Mucosa of gallbladder (tissue), 1 donor: Measurements from ENCODE around the gene OR51E2. TPM values are rescaled to one million over a fixed set of nuclear protein-coding genes. Genes with fewer than 3 reads are reported as not detected.
"Not testable (repeated sequence)": the region's sequence is repeated elsewhere in the genome, so short reads cannot be mapped to it uniquely, and the experiment has no call there.

Experiments used
- DNase-seq: peaks from one replicate; pipeline ENCODE4 v3.0.0-alpha.2; 2020; ENCODE audit warnings: low spot score
- total RNA-seq: library from RNA; stranded (reverse); gene quantifications from one replicate; pipeline ENCODE4 v1.2.1, GENCODE V29; 2021
- donor health status: DM: no; HTN: no; CAD: no.

OR51E2 gene, protein sequence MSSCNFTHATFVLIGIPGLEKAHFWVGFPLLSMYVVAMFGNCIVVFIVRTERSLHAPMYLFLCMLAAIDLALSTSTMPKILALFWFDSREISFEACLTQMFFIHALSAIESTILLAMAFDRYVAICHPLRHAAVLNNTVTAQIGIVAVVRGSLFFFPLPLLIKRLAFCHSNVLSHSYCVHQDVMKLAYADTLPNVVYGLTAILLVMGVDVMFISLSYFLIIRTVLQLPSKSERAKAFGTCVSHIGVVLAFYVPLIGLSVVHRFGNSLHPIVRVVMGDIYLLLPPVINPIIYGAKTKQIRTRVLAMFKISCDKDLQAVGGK
- total RNA-seq = 0.63 TPM

DNA sequence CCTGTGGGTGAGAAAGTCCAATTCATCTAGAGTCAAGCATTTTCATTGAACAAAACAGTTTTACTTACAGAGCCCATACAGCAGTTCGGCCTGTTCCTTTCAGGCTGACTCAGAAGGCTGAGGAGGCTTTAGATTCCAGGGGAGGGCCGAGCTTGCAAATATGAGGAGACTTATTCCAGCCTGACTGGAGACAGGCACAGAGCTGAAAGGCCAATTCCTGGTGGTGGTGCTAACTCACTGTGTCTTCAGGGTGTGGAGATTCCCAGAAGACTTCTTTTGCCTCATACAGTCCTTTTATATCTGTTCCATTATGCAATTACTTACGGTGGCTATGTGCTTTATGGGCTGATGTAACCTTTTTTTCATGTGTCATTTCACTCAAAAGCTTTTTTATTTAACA, at the start of gene OR51E2:
Gene OR51E2 (minus strand): TSS at position 269 of the 400 bp plus-strand sequence. CDS start 15,142 bp downstream, outside the sequence.
- DNase-seq = no peak

DNA sequence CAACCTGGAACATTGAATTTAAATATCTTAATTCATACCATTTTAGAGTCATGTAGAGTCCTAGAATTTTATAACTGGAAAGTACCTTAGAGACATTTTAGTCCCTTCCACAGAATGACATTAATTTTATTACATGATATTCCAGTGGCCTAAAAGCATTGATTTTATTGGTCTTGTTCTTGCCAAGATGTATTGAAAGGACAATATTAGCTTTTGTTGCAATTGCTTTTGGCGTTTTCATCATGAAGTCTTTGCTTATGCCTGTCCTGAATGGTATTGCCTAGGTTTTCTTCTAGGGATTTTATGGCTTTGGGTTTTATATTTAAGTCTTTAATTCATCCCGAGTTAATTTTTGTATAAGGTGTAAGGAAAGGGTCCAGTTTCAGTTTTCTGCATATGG, 43.1 kb upstream of the OR51E2 start:
- DNase-seq = no peak

DNA sequence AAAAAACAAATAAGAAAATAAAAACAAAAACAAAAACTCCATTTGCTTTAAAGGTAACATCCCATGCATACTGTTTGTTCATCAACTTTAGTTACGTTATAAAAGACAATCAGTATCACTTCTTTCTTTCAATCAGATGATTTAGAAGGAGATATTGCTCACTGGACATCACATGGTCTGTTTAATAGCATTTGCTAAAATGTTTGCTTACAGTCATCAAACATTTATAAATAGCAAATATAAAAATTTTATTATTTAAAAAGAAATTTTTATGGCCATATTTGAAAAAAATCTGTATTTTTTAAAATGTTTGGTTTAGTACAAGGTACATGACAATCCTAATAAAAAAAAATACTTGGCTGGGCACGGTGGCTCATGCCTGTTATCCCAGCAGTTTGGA, 29.5 kb upstream of the OR51E2 start:
- DNase-seq = no peak

DNA sequence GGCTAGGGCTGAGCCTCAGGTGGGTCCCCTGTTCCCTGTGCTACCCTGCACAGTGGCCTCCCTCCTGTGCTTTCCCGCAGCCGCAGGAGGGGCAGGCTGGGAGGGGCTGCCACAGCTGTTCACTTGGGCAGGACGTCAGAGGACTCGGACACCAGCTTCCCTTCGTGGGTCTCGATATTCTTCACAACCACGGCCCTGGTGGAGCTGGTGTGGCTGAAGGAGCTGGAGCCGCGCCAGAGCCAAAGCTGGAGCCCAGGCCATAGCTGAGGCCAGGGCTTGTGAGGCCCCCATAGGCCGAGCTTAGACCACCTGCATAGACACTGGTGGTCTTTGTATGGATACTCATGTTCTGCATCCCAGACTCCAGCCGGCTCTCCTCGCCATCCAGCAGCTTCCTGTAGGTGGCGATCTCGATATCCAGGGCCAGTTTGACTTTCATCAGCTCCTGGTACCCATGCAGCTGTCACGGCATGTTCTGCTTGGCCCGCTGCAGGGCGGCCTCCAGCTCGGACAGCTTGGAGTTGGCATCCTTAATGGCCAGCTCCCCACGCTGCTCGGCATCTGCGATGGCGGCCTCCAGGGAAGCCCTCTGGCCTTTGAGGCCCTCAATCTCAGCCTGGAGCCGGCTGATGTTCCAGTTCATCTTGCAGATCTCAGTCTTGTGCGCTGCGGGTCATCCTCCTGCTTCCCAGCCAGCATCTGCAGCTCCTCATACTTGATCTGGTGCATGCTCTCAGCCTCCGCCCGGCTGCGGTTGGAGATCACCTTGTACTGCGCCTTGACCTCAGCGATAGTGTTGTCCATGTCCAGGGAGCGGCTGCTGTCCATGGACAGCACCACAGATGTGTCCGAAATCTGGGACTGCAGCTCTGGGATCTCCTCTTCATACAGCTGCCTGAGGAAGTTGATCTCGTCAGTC, 25.2 kb upstream of the OR51E2 start:
- not testable (repeated sequence) for DNase-seq

DNA sequence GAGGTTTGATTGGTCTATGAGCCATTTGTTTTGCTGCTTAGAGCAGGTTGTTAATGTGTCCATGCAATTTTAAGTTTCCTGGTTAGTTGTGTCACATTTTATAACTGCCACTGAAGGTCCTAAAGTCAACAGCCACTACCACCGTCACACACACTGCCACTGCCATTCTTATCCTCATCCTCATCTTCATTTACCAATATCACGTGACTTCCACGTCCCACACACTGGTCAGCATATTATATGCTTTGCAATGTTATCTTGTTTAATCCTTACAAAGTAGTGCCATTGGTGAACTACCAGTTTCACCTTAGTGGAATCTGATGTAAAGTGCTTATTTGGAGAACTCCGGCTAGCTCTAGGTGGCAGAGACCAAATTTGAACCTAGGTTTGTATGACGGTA, 16.6 kb upstream of the OR51E2 start:
- no peak for DNase-seq

DNA sequence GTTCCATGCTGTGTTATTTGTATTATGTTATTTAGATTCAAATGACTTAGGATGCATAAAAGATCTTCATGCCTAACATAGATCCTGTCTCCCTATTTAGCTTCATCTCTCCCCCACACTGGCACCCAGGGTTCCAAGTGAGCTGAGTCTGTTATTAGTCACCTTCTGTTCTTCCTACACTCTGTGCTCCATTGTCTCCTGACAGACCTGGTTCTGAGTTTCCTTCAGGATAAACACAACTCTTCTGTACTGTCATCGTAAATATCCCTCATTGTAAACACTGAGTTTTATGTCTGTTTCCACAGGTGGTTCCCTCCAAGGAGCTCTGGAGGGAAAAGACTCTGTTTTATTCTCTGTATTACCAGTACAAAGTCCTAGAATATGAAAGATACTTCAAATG, 15.6 kb upstream of the OR51E2 start:
- DNase-seq = no peak

DNA sequence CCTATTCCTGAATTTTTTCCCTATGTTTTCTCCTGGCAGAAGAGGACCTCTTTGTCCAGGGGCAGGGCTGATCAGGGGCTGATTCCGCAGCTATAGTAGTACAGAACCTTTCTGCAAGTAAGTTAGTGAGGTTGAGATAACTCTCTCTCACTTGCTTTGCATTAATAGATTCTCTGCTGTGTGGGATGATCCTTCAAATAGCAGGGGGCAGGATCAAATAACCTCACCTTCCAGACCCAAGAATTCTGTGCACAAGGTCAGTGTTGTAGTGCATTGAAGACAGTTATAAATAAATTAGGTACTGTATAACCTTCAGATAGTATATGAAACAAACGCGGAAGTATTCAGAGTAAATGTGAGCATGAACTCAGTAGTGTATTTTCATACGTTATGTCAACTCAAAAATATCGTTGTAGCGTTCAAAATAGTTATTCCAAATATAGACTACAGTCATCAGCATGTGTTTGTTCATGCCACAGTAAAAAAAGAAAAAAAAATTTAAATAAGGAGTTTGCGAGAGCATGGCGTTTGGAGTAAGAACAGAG, 7.2 kb upstream of the OR51E2 start:
- no peak for DNase-seq

DNA sequence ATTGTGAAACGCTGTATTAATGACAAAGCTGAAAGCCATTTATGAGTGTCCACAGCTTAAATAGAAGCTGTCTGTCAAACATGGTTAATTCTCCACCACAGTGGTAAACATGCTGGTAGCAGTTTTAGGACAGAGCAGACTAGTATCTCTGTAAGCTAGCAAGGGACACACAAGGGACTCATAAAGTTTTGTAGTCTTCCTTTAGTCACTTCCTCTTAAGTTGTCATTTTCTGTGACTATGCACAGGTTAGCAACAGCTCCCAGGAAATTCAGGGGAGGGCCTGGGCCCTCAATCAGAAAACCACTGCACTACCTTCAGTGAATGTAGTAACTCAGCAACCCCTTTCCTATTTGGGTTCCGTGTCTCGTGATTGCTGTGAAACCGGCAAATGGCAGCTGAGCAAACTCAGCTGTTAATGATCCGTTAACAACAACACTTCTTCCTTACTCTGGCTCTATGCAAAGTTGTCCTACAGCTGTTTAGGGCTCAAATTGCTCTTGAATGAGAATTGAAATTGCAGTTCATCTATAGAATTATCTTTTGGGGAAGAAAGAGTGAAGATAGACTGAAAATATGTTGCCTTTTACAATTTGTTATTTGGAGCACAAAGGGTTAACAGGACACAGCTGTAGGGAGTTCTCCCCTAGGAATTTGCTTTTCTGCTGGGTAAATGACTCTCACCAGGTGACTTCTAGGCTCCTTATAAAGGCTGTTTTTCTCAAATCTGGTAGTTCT, 6.6 kb upstream of the OR51E2 start, which contains the start of gene MMP26:
Gene MMP26 (plus strand): TSS at position 731 of the 736 bp plus-strand sequence.
- no peak for DNase-seq

DNA sequence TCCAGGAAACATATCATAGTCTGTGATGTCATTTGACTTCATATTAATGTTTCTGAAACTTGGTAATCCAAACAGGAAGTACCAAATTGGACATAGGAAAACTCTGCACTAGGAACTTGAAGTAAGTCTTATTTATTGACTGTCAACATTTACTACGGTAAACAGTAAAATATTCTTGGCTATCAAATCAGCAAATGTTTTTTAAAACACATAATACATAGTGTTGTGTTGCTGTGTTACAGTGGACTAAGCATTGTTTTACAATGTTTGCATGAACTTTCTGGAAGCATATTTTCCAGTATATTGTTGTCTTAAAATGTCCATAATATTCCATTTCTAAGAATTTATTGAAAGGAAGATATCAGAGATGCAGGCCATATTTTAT, 2.8 kb upstream of the OR51E2 start:
- DNase-seq = no peak

DNA sequence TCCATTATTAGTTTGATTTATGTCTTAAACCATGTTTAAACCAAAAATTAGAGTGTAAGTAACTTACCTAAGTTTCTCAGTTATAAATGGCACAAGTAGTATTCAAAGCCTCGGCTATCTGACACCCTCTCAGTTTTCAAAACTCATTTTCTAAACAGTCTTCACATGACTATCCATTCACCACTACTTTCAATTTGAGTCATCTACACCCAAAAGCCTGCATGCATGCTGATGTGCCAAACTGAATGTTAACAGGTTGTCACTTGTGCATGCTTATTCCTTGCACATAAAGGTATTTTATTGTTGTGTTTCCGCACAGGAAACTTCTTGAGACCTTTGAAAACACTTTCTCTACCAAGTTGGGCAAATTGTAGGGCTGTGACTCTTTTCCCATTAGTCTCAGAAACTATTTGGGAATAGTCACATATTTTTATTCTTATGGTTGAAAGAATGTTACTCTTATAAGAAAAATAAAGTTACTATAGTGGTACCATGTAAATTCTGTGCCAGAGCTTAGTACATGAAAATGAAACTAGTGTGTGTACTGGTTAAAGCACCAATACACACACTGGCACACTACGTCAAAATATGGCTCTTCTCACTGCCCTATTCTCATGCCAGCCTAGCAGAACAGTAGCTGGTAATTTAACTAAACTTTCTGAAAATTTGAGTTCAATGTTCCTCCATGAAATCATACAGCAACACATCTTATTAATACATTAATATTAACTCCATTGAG, 2.2 kb upstream of the OR51E2 start:
- no peak for DNase-seq

DNA sequence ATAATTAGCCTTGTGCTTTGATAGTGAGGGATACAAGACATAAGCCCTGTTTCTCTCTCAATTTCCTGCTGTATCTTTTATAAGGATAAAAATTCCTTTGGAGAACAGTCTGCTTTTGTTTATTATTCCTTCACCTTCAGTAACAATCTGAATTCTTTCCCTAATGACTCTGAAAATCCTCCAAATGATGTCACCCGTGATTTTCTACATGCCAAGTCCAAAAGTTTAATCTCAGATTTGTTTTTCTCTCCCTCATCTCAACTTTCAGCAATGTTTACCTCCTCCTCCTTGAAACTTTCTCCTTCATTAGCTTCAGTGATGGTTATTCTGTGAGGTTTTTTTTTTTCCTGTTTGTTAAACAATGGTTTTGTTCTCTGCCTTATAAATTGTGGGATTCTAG, 2.2 kb downstream of the OR51E2 start:
- DNase-seq = no peak

DNA sequence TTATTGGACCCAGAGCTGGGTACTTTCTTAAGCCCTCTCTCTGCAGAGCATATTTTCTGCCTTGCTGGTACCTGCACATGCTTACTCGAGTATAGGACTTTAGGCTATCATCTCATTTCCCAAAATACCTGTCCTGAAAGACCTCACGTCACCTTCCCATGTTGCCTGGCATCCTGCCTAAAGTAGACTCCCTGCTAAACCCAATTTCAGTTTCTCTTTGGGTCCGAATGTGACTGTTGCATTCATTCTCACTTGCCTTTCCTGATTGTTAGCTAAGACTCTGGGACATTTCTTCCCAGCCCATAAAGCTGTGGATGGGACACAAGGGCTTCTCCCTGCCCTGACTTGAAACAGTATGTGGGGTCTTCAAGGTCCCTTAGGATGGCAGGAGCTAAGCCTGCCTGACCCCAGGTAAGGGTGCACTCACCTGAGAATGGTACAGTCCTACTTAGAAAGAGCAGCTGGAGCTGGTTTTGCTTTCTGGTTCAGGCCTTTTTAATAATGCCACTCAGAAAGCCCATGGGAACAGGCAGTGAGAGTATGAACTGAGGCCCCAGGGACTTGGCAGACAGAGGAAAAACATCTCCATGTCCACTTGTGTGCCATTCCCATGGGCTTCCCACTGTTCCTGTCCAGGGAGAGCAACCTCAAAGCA, 12.9 kb downstream of the OR51E2 start:
- no peak for DNase-seq

DNA sequence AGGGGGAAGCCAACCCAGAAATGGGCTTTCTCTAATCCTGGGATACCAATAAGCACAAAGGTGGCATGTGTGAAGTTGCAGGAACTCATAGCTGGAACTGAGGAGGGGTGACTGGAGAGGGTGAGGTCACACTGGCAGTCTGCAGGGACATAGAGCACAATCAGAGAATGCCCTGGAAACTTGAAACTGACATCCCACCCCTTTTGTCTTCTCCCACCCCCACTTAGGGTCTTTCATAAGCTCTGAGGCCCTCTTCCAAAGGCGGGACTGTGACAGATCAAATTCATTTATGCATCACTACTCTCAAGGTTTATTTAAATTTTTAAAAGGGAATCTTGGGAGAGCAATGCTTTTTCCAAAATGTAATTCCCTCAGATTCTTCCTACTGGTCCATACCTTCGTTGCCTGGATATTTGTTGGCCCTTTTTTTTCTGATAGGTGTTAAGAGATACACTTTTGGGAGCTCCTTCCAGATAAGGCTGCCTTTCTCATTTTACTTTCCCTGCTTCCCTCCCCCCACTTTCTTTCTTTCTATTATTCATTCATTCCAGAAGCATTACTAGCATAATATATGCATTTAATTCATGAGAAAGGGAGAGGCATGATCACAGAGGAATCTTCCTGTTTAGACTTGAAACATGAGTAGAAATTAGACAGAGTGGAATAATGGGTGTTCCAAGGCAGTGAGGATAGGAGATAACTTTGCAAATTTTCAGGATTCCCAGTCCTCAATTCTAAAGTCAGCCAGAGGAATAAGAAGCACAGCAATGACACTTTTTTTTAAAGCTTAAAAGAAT, 14.8 kb downstream of the OR51E2 start:
- no peak for DNase-seq

DNA sequence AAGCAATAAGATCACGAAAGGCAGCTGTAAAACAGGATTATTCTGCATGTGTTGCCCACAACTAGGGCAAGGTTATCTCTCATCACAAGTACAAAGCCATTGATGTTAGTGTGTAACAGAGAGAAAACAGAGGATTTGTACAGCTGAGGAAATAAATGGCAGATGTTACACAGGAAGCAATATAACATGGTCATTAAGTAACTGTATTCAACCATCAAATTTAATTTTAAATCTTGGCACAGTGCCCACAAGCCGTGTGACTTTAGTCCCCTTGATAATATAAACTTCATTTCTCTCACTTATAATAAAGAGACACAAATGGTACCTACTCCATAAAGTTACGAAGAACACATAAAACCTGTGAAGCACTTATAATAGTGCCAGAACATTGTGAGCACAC, 17.3 kb downstream of the OR51E2 start:
- DNase-seq = no peak

DNA sequence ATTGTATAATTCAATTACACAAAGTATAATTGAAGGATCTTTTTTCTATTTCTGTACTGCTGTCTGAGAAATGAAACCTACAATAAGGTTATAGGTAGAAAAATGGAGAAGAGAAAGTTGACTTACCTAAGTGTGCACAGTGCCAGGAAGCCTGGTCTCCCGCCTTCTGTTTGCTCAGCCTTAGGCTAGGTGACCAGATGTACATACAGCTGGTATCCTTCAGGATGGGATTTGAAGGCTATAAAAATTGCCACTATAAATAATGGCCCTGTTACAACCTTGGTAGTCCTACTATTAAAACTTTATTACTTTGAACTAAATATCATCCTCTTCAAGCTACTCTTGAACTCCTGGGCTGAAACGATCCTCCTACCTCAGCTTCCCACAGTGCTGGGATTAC, 19.7 kb downstream of the OR51E2 start:
- DNase-seq = no peak

DNA sequence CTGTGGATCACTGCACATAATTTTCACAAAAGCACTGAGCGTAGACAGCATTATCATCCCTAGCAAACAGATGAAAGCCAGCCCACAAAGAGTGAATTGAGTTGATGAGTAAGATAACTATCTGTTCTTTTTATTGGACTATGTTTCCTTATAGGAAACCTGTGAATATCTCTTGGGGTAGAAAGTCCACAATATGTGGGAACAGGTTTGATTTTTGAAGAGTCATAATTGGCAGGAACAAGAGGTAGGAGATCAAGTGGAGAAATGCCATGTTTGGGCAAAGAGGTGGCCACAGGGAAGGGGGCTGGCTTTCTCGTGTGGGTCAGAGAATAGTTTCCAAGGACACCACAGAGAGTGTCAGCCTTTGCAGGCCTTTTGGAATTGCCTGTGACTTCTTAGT, 23.9 kb downstream of the OR51E2 start:
- DNase-seq = no peak

DNA sequence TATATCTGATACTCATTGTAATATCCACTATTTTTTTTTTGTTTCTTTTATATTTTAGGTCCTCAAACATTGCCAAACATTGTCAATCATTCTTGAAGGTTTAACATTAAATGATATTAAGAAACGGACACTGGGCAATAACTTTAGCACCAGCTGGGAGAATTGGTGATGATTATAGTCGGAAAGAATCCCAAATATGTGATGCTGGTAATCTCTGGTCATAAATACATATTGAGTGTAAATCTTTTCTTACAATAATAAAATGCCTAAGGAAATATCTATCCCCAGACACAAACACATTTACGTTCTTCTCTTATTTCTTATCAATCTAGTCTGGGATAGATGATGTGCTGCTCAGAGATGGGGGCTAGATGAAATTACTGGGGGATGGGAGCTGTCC, 25.2 kb downstream of the OR51E2 start:
- DNase-seq = no peak

DNA sequence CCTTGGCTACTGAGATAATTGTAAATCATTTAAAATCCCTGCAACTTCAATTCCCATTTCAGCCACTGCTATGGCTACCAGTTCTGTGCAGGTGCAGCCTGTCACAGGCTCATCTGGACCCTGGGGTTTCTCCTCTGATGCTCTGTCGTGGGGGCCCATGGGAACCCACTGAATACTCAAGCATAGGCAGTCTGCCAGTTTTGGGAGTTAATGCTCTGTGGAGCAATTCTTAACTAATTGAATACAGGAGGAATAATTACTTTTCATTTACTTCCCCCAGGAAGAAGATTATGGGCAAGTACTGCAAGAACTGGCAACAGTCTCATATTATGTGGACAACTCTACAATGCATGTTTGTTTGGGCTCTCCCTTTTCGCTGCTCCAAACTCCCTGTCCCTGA, 25.9 kb downstream of the OR51E2 start:
- DNase-seq = no peak

DNA sequence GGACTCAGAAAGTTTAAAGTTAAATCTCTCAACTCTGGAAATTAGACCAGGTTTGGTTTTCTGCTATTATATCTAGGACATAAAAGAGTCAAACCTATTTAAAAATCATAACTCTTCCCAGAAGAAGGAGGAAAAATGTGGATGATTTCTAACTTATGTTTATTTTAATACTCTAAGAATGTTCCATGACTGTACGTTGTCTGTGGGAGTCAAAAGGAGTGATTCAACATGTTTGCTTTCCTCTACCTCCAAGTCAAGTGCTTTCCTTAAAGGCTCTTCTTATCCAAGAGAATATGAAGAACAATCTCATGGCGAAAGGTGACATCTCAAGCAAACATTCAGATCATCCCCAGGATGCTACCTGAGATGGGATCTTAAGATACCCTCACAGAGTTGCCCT, 32.2 kb downstream of the OR51E2 start:
- no peak for DNase-seq

DNA sequence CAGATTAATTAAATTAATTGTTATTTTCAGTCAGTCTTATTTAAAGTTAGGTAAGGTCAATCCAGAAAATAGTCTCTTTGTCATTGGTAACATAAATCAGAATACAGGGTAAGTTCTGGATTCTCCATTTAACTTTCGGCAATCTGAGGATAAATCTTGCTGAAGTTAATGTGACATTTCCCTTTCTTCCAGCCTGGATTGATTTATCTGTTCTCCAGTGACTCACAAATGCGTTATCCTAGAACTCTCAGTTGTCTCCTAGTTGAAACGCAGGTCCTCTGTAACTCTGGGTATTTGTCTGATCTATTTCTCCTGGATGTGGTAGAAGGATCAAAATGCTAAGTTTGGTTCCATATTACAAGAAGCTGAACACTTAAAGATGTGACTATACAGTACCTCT, 32.9 kb downstream of the OR51E2 start:
- no peak for DNase-seq
